SK-N-DZ (cell line): ENCODE results near the gene ZNF513.
A peak's percentile ranks its signal among the peaks of the same experiment; 100 is the strongest.

Source experiments
- DNase-seq: peaks from one replicate; pipeline ENCODE4 v3.0.0-alpha.2; 2015; ENCODE audit warnings: low spot score

The ZNF513 gene

DNA sequence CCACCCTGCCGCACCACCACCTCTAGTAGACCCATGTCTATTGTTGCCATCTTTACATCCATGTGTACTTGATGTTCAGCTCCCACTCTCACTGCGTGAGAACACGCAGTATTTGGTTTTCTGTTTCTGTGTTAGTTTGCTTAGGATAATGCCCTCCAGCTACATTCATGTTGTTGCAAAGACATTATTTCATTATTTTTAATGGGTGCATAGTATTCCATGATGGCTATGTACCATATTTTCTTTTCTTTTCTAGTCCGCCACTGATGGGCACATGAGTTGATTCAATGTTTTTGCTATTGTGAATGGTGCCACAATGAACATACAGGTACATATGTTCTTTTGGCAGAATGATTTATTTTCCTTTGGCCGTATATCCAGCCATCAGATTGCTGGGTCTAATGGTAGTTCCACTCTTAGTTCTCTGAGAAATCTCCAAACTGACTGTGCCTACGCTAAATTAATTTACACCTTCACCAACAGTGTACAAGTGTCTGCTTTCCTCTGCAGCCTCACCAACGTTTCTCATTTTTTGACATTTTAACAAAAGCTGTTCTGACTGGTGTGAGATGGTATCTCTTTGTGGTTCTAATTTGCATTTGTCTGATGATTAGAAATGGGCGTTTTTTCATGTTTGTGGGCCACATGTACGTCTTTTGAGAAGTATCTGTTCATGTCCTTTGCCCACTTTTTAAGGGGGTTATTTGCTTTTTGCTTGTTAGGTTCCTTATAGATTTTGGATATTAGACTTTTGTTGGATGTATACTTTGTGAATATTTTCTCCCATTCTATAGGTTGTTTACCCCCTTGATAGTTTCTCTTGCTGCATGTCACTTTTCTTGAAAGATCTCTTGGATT lies 10.5 kb upstream of the ZNF513 start:
- DNase-seq, result no peak

DNA sequence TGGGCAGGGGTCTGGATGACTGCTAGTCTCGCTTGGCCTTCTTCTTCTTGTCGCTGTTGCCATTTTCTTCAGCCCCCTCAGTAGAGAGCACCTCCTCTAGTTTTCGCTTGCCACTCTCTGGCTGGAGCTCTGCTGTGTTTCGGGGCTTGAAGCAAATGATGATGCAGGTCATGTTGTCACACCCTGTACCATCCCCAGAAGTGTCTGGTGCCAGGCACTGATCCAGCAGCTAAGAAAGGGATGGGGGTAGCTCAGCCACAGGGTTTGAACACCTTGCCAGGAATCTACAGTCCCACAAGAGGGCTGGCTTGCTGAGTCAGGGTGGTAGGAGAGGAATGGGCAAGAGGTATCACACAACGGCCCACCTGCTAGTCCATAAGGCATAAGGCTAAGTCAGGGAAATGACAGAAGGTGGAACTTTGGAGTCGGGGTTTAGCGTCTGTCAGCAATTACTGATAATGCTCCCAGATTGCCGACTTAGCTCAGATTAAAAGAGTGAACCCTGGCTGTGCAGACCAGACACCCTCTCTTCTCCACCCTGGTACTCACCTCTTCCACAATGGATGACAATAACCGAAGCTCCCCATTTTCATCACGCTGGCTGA lies 1.1 kb upstream of the ZNF513 start:
- no peak for DNase-seq

DNA sequence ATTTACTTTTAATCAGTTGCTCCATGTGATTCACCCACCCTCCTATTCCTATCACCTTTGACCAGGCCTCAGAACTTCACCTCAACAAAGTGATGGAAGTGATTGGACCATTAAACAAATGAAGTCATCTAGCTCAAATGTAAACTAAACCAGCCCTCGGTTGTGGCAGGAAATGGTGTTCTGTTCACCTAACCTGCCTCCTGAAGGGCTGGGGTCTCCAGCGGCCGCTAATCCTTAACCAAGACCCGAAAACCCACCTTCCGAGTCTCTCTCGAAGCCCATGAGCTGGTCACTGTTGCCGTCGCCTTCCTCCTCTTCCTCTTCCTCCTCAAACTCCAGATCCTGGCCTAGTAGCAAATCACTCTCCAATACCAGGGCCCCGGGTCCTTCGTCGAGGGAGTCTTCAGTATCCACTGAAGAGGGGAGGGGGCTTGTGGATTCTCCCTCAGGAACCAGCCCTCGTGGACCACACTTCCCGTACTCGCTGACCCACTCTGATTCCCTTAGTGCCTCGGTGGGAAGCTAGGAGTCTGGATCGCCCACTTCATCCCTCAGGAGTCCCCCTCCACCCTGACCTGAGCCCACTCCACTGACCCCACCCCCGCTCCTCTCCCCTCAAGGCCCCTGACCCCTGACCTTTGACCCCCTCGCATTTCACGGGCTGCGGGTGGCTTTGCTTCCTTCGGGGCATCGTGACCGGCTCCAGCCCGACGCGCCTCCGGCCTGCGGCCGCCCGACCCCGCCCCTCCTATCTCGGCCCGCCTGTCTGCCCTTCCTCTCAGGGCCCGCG lies 503 bp downstream of the ZNF513 start:
- DNase-seq, result peak; percentile 61

DNA sequence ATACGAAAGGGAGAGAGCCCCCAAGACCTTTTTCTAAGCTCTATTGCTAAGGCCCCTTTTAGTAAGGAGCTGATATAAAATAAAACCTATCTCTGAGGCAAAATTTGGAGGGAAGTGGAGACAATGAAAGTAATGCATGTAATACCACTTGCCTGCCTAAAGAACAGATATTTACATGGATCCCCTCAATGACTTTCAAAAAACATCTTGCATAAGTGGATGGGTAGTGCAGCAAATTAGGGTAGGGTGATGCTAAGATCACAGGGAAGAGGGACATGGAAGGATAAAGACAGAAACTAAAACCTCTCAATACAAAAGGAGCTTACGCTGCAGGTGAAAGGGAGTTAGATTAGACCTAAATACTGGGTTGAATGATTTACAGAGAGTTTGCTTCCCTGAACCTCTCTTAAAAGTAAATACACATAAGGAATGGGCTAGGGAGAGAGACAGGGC lies 1.1 kb downstream of the ZNF513 start:
- DNase-seq, result no peak

DNA sequence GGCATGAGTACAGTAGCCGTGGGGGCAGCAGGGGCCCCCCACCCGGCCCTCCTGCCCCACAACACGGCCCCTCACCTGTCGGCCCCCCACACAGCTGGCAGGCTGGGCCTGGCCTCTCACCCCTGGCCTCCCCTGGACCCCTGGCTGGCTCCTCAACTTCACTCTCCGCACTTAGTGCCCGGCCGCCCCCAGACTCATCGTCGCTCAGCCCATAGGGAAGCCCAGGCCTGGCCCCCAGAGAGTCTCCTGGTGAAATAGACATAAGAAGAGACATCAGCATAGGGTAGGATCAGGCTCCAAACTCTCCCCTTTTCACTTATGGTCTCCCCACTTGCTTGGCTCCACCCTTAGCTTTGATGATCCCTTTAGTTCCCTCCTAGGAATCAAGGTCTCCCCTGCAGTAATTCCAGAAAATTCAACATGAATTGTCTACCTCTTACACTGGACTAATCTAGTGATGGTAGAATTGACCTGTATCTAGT lies 1.7 kb downstream of the ZNF513 start:
- DNase-seq, result no peak

DNA sequence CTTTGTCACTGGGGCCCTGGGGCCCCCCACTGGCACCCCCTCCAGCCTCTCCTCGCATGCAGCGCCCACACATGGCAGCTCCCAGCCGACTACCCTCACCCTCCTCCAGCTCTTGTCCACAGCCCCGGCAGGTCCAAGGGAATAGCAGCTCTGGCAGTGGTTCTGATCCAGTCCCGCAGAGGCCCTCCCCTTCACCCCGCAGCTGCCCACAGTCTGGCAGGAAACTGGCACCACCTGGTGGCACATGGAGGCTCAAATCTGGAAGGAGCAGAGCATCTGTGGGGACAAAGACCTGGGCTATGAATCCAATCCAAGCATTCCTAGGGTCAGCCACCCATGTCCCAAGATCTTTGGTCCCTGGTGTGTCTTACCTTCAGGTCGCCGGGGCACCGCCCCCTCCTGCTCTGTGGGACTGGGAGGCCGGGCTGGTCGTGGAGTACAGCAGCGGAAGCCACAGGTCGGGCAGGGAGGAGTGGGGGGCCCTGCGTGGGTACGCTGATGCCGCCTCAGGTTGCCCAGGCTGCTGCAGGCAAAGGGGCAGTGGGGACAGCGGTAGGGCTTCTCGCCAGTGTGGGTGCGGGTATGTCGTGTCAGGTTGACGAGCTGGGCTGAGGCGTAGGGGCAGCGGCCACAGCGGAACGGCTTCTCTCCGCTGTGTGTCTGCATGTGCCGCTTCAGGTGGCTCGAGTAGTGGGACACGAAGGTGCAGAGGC lies 2.3 kb downstream of the ZNF513 start:
- DNase-seq, result no peak

DNA sequence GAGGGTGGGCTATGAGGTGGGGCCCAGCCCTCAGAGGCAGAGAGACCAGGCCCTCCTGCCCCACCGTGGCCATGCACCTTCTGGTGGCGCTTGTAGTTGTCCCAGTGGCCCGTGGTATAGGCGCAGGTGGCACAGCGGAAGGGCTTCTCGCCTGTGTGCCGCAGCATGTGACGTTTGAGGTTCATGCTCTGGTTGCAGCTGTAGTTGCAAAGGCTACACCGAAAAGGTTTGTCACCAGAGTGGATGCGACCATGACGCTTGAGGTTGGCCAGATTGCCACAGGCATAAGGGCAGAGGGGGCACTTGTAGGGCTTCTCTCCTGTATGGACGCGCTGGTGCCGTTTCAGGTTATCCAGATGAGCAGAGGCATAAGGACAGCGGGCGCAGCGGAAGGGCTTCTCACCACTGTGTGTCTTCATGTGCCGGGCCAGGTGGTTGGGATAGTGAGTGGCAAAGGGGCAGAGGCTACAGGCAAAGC lies 2.9 kb downstream of the ZNF513 start:
- DNase-seq, result no peak

DNA sequence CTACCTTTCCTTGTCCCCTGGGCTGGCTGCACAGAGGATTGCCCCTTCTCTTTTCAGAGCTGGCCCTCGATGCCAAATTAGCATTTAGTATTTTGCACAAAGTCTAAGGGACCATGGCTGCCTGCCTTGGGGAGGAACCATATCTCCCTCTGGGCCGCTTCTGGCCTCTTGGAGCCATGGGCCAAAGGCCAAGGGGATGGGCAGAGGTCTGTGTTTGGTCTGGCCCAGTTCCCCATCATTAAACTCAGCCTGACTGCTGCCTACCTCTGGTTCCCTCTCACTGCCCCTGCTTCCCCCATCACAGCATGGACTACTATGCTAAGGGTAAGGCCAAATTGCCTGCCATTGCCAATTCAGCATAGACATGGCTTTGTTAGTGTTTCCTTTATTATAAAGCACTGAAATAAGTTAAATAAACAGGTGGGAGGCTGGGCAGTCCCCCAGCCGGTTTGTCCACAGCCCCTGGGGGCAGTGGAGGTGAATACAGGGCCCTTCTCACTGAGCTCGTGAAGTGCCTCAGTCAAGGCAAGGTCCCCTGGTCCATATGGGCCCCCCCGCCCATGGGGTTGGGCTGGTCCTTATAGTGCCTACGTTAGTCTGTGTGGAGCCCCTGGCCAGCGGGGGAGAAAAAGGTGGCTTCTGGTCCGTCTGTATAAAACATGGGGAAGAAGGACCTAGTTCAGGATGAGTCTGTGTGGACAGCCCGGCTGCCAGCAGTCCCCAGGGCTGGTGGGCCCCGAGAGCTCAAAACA lies 3.5 kb downstream of the ZNF513 start:
- DNase-seq, result no peak

DNA sequence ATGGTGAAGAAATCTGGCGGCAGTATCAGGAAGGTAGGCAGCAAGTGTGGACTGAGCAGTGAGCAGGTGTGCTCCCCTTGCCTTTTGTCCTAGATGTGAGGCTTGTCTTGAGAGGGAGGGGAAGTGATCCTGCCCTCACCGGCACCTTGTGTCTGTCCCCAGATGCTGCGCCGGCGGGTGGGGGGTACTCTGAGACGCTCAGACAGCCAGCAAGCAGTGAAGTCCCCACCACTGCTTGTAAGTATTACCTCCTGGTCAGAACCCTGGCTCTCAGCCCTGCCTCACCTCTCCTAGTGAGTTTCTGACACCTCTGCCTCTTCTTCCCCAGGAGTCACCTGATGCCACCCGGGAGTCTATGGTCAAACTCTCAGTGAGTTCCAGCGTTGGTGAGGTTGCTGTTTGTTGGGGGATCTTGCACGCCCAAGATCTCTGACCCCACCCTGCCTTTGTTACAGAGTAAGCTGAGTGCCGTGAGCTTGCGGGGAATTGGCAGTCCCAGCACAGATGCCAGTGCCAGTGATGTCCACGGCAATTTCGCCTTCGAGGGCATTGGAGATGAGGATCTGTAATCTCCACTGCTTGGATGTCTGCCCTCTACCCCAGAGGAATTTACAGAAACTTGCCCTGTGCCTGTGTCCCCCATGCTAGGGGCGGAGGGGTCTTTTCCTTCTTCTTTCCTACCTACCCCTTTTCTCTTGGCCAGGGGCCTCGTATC lies 4.2 kb downstream of the ZNF513 start:
- no peak for DNase-seq

DNA sequence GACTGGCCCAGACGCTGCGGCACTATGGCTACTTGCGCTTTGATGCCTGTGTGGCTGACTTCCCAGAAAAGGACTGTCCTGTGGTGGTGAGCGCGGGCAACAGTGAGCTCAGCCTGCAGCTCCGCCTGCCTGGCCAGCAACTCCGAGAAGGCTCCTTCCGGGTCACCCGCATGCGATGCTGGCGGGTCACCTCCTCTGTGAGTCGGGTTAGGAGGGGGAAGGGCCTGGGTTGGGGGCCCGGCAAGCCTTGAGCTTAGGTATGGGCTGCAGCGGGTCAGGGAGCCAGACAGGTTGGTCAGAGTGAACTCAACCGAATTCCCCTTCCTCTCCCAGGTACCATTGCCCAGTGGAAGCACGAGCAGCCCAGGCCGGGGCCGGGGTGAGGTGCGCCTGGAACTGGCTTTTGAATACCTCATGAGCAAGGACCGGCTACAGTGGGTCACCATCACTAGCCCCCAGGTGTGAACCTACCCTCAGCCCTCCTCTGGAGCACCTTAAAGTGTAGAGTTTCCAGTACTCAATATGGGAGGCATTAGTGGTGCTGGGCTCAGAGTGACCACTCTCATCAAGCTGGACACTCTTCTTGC lies 4.9 kb downstream of the ZNF513 start:
- no peak for DNase-seq

DNA sequence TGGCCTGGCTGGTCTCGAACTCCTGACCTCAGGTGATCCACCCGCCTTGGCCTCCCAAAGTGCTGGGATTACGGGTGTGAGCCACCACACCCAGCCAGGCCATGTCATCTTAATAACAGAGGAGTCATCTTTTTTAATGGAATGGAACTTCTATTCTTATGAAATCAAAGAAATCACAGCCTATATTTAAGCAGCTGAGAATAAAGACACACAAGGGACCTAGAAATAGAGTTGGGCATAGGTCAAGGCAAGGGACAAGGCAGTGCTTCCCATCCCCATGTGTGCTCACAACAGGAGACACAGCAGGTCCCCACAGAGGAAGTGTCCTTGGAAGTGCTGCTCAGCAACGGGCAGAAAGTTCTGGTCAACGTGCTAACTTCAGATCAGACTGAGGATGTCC lies 7.0 kb downstream of the ZNF513 start:
- no peak for DNase-seq

DNA sequence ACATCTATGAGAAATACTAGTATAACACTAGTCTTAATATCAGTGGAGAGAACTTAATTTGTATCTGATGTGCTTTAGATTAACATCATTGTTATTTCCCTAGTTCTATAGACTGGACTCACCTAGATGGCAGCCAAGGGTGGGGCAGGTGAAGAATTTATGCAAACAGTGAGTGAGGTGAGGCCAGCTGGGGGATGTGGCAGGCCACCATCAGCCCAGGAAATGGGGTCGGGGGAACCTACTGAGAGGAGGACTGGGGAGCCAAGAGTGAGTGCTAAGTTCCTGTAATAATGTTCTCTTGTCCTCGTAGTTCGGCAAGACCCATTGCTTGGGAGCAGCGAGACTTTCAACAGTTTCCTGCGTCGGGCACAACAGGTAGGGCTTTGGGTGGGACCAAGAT lies 7.6 kb downstream of the ZNF513 start:
- DNase-seq, result no peak

DNA sequence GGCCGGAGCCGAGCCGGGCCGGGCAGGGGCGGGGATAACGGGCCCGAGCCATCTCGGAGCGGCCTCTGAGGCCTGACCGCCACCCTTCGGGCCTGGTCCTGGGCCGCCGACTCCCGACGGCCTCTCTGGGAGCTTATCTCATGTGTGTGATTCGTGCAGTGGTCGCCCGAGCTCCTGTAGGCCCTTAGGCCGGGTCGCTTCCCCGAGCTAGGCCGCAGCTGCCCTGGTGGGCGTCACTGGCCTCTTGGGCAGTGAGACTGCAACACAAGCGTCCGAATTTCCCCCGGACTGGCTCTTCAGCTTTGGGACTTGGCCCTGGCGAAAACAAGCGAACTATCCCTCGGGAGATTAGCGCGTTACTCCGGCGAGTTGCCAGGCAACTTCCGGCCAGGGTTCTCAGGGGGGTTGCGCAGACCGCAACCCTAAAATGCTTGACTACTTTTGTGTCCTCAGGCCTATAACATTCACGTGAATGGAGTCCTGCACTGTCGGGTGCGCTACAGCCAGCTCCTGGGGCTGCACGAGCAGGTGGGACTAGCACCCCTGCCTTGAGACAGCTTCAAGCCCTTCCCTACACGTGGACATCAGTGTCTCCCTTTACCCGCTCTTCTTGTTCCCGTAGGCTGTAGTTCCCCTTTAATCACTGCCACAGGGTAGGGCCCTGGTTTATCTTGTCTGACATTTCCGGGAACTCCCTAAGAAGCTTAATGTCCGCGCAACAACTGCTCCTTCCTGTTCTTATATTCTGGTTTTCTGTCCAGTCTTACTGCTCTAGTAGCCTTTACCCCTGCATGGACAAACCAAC lies 9.5 kb downstream of the ZNF513 start:
- no peak for DNase-seq

DNA sequence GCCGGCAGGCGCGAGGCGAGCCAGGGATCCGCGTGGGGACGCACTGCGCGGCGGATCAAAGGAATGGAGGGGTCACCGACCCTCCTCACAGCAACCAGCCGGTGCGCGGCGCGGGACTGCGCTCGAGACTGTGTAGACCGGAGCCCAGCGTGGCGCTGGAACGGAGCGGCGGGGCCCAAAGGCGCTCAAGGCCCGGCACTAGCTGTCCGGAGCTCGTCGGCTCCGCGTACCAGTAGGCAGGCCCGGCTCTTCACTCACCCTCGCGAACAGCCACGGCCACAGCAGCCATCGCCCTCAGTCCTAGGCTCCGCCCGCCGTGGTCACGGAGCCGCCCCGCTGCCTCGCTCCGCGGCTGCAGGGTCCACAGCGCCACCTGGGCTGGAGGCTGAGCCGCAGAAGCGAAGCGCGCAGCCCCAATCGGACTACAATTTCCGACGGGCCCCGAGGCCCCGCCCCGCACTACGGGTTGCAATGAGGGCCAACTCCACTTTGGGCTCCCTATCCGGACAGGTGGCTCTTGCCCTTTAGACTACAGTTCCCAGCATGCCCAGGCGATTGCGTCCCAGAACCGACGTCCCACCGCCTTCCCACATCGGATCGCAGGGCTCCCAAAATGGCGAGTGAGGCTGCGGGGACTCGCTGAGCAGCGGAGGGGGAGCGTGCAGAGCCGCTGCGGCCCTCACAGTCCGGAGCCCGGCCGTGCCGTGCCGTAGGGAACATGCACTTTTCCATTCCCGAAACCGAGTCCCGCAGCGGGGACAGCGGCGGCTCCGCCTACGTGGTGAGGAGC lies 10.3 kb downstream of the ZNF513 start, which contains the start of the genes EIF2B4 and SNX17:
EIF2B4 (minus strand) TSS at position 313 of the 790 bp plus-strand sequence; CDS start at position 289, 24 bp downstream.
SNX17 (plus strand) TSS at position 591 of the 790 bp plus-strand sequence; CDS start at position 719, 128 bp downstream.
- peak; percentile 97 for DNase-seq

DNA sequence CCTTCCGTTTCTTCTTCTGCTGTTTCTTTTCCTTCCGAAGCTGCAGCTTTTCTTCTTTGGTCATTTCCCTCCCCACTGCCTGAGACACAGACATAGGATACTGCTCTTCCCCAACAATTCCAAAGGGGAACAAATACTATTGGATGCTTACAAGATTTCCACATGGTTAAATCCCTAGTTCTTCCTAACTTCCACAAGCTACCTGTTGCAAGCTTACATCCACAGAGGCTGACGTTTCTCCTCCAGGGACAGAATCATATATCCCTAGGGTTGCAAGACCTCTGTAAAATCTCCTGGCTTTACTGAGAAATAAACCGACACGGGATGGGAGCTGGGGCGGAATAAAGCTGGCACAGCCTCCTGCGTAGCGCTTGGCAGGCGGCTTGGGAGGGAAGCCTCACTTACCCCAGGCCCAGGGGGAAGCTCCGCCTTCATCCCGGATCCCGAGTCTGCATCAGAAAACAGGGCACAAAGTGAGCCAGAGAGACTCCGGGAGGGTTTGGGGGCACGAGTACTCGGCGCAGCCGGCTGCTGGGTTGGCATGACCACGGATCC lies 11.0 kb downstream of the ZNF513 start:
- no peak for DNase-seq

DNA sequence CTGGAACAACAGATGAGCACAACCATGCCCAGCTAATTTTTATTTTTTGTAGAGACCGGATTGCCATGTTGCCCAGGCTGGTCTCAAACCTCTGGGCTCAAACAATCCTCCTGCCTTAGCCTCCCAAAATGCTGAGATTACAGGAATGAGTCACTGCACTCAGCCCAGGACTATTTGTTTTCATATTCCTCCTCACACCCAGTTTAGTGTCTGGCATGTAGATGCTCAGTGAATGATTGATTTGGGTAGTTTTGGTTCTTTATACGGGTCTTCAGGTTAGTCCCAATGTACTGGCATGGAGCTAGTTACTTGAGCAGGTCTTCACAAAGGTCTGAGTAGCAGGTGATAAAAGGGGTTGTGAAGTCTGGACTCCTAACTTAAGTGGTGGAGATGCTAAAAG lies 16.6 kb downstream of the ZNF513 start:
- no peak for DNase-seq

DNA sequence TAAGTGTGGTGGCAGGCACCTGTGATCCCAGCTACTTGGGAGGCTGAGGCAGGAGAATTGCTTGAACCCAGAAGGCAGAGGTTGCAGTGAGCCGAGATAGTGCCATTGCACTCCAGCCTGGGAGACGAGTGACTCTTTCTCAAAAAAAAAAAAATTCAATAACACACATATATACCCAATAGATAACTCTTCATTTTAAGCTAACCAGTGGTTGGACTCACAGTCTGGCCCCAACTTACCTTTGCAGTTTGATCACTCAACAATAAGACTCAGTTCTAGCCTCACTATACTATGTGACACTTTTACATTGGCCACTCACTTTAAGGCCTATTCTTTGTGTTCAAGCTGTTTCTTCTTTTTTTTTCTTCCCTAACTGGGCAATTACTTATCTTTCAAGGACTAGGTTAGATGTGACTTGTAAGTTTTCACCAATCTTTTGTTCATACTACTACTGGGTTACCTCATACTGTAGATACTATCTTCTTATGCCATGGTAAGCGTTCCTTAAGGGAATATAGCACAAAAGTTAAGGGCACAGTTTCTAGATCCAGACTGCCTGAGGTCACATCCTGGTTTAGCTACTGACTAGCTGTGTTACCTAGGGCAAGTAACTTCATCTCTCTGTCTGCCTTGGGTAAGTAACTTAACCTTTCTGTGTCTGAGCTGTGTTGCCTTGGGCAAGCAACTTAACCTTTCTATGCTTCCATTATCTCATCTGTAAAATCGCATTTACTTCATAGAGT lies 17.7 kb downstream of the ZNF513 start:
- DNase-seq, result no peak
